NT2/D1 (cell line): ENCODE data around the gene SPAG9.

Experiments used
- DNase-seq: peaks from one replicate; pipeline ENCODE4 v3.0.0-alpha.2; 2011; ENCODE audit warnings: low read depth, low spot score
- H3K27me3 ChIP-seq: 2 replicates; pipeline ENCODE4 v1.6.0; 2011; ENCODE audit warnings: mild to moderate bottlenecking; ENCODE audit not compliant: insufficient read length, insufficient read depth
- H3K36me3 ChIP-seq: 2 replicates; pipeline ENCODE4 v1.6.1; 2011; ENCODE audit warnings: mild to moderate bottlenecking, low read length, mixed read lengths; ENCODE audit not compliant: insufficient read depth, insufficient read length
- H3K4me1 ChIP-seq: 2 replicates; pipeline ENCODE4 v1.5.1; 2011; ENCODE audit not compliant: insufficient read depth, insufficient read length
- H3K4me3 ChIP-seq: 2 replicates; pipeline ENCODE4 v1.5.1; 2011; ENCODE audit warnings: low read depth; ENCODE audit not compliant: insufficient read length
- H3K9ac ChIP-seq: 2 replicates; pipeline ENCODE4 v1.6.0; 2011; ENCODE audit warnings: low read depth; ENCODE audit not compliant: insufficient read length
- H3K9me3 ChIP-seq: 2 replicates; pipeline ENCODE4 v1.5.1; 2011; ENCODE audit warnings: mild to moderate bottlenecking, low read length; ENCODE audit not compliant: insufficient read depth
- SUZ12 ChIP-seq: IDR thresholded peaks from 2 replicates; pipeline ENCODE4 v1.6.1; 2011; ENCODE audit not compliant: insufficient read length, insufficient read depth; ENCODE audit errors: extremely low read depth
- YY1 ChIP-seq: IDR thresholded peaks from 2 replicates; pipeline ENCODE4 v1.6.1; 2011; ENCODE audit not compliant: insufficient read length, insufficient read depth
- ZNF274 ChIP-seq: IDR thresholded peaks from 2 replicates; pipeline ENCODE4 v1.6.1; 2011; ENCODE audit warnings: mild to moderate bottlenecking, low read depth, low read length

The SPAG9 gene

GRCh38 chr17:50955667-50956120 lies 165.0 kb downstream of the SPAG9 start:
- peaks cover 2% of the 10 kb centered on the region for H3K27me3 ChIP-seq
- DNase-seq = no peak
- H3K36me3 ChIP-seq = no peaks in the 10 kb centered on the region
- TF ChIP-seq YY1 (no peak), SUZ12 (no peak), ZNF274 (no peak)
- H3K9ac ChIP-seq = peak overlapping the region; percentile 13
- peaks cover 10% of the 10 kb centered on the region for H3K4me1 ChIP-seq
- no peak overlapping the region for H3K4me3 ChIP-seq
- no peaks in the 10 kb centered on the region for H3K9me3 ChIP-seq

- H3K36me3 ChIP-seq = no peaks in the 10 kb centered on the region
- no peaks in the 10 kb centered on the region for H3K9me3 ChIP-seq
- TF ChIP-seq ZNF274 (no peak), SUZ12 (no peak), YY1 (no peak)
- H3K4me1 ChIP-seq = peaks cover 14% of the 10 kb centered on the region
- no peak for DNase-seq
- H3K9ac ChIP-seq = no peak overlapping the region
- H3K27me3 ChIP-seq = peaks cover 2% of the 10 kb centered on the region
- no peak overlapping the region for H3K4me3 ChIP-seq
Observed at GRCh38 chr17:50955160-50955559, 165.5 kb downstream of the SPAG9 start.

DNA sequence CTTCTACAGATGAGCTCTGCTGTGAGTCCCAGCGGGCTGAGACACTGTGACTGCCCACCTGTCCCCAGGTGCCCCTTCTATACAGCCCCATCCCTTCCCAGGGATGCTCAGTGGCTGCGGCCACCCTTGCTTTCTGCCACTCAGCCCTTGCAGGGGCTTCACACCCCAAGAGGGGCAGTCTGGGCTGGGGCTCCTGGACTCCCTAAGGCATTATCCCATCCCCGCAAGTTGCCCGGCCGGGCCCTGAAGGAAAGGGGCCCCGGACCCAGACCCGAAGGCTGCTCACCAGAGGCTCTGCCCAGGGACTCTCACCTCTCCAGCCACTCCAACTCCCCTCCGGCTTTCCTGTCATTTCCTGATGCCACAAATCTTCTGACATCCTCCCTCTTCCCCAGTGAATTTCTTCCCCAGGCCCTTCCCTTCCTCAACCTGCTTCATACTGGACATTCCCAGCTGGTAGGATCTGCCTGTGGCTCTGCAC lies 166.0 kb downstream of the SPAG9 start:
- H3K4me3 ChIP-seq = no peak overlapping the region
- no peaks in the 10 kb centered on the region for H3K9me3 ChIP-seq
- peaks cover 2% of the 10 kb centered on the region for H3K27me3 ChIP-seq
- TF ChIP-seq ZNF274 (no peak), YY1 (no peak), SUZ12 (no peak)
- H3K4me1 ChIP-seq = peaks cover 18% of the 10 kb centered on the region
- no peak for DNase-seq
- no peak overlapping the region for H3K9ac ChIP-seq
- H3K36me3 ChIP-seq = no peaks in the 10 kb centered on the region

- H3K4me3 ChIP-seq = no peak overlapping the region
- H3K9ac ChIP-seq = peak overlapping the region; percentile 5
- H3K27me3 ChIP-seq = peaks cover 2% of the 10 kb centered on the region
- H3K4me1 ChIP-seq = peaks cover 24% of the 10 kb centered on the region
- TF ChIP-seq YY1 (no peak), ZNF274 (no peak), SUZ12 (no peak)
- no peaks in the 10 kb centered on the region for H3K9me3 ChIP-seq
- H3K36me3 ChIP-seq = no peaks in the 10 kb centered on the region
- DNase-seq = no peak
Observed at GRCh38 chr17:50953831-50954601, 166.7 kb downstream of the SPAG9 start.

- Histone ChIP-seq H3K9me3 (no peaks in the 10 kb centered on the region), H3K4me1 (peaks cover 25% of the 10 kb centered on the region), H3K9ac (no peak overlapping the region), H3K36me3 (no peaks in the 10 kb centered on the region), H3K4me3 (no peak overlapping the region), H3K27me3 (peaks cover 2% of the 10 kb centered on the region)
- TF ChIP-seq YY1 (no peak), ZNF274 (no peak), SUZ12 (no peak)
- DNase-seq = no peak
Observed at GRCh38 chr17:50953518-50953830, 167.2 kb downstream of the SPAG9 start.

GRCh38 chr17:50952889-50953288 lies 167.8 kb downstream of the SPAG9 start:
- TF ChIP-seq SUZ12 = no peak
- TF ChIP-seq YY1 = no peak
- TF ChIP-seq ZNF274 = no peak
- no peak overlapping the region for H3K4me3 ChIP-seq
- DNase-seq = no peak
- H3K27me3 ChIP-seq = peaks cover 8% of the 10 kb centered on the region
- H3K9ac ChIP-seq = no peak overlapping the region
- no peaks in the 10 kb centered on the region for H3K9me3 ChIP-seq
- no peaks in the 10 kb centered on the region for H3K36me3 ChIP-seq
- H3K4me1 ChIP-seq = peaks cover 29% of the 10 kb centered on the region

GRCh38 chr17:50952013-50952412 lies 168.7 kb downstream of the SPAG9 start:
- H3K4me1 ChIP-seq = peaks cover 29% of the 10 kb centered on the region
- TF ChIP-seq YY1 = no peak
- TF ChIP-seq ZNF274 = no peak
- no peak for TF ChIP-seq SUZ12
- no peak for DNase-seq

More at GRCh38 chr17:50952013-50952412, 168.7 kb downstream of the SPAG9 start:
- Histone ChIP-seq H3K4me3 (no peak overlapping the region), H3K9ac (no peak overlapping the region), H3K9me3 (no peaks in the 10 kb centered on the region), H3K36me3 (no peaks in the 10 kb centered on the region), H3K27me3 (peaks cover 16% of the 10 kb centered on the region)
